ENCODE results near the gene PC. TPM values are rescaled to one million over a fixed set of nuclear protein-coding genes. Genes with fewer than 3 reads are reported as not detected.
A peak's percentile ranks its signal among the peaks of the same experiment; 100 is the strongest.

The PC gene
- polyA plus RNA-seq, 4 donors, result 39.7 to 61.7 (median 48.6) TPM

GRCh38 chr11:66857234-66857926, 100.8 kb downstream of the PC start:
- DNase-seq (ENCODE audit: low read depth in 4 of 4, low spot score in 3 of 4), result no peak

GRCh38 chr11:66856496-66857233, 101.5 kb downstream of the PC start, which contains the start of gene LRFN4:
Gene LRFN4, plus strand, starts transcription at chr11:66857064. Its CDS starts 681 bp downstream, at chr11:66857745.
- DNase-seq (ENCODE audit: low read depth in 4 of 4, low spot score in 3 of 4), result peak in 1 of 4 donors; percentile 58

- DNase-seq (ENCODE audit: low read depth in 4 of 4, low spot score in 3 of 4), result peak; percentile 76 to 83 (median 81)
Measured at GRCh38 chr11:66855574-66856495, 102.3 kb downstream of the PC start.

- DNase-seq (ENCODE audit: low read depth in 4 of 4, low spot score in 3 of 4), result no peak
Measured at GRCh38 chr11:66854729-66855211, 103.4 kb downstream of the PC start.

GRCh38 chr11:66854231-66854661, 103.9 kb downstream of the PC start:
- DNase-seq (ENCODE audit: low read depth in 4 of 4, low spot score in 3 of 4), result no peak

- no peak for DNase-seq (ENCODE audit: low read depth in 4 of 4, low spot score in 3 of 4)
Measured at GRCh38 chr11:66853242-66854229, 104.6 kb downstream of the PC start.

- DNase-seq (ENCODE audit: low read depth in 4 of 4, low spot score in 3 of 4), result no peak
Measured at GRCh38 chr11:66852466-66853241, 105.5 kb downstream of the PC start.

GRCh38 chr11:66851698-66852465, 106.3 kb downstream of the PC start:
- DNase-seq (ENCODE audit: low read depth in 4 of 4, low spot score in 3 of 4), result no peak

- no peak for DNase-seq (ENCODE audit: low read depth in 4 of 4, low spot score in 3 of 4)
Measured at GRCh38 chr11:66851239-66851596, 107.0 kb downstream of the PC start.

- DNase-seq (ENCODE audit: low read depth in 4 of 4, low spot score in 3 of 4), result no peak
Measured at GRCh38 chr11:66850588-66851238, 107.5 kb downstream of the PC start.

- no peak for DNase-seq (ENCODE audit: low read depth in 4 of 4, low spot score in 3 of 4)
Measured at GRCh38 chr11:66850235-66850587, 108.0 kb downstream of the PC start.

- no peak for DNase-seq (ENCODE audit: low read depth in 4 of 4, low spot score in 3 of 4)
Measured at GRCh38 chr11:66849501-66850234, 108.5 kb downstream of the PC start.

- DNase-seq (ENCODE audit: low read depth in 4 of 4, low spot score in 3 of 4), result no peak
Measured at GRCh38 chr11:66848671-66849500, 109.3 kb downstream of the PC start.

GRCh38 chr11:66847461-66848232, 110.5 kb downstream of the PC start:
- DNase-seq (ENCODE audit: low read depth in 4 of 4, low spot score in 3 of 4), result no peak

- DNase-seq (ENCODE audit: low read depth in 4 of 4, low spot score in 3 of 4), result no peak
Measured at GRCh38 chr11:66846671-66847091, 111.5 kb downstream of the PC start.

Data from right renal pelvis (tissue), 4 donors.